GM23338 (cell line): Measurements from ENCODE around the gene KDM4B.

Experiments
- CREB1 ChIP-seq: fragments of 250-450 bp; sonication (Bioruptor Pico); IDR thresholded peaks from 2 replicates; pipeline ENCODE4 v1.5.0; 2020; ENCODE audit warnings: low read depth, mild to moderate bottlenecking, moderate library complexity
- EZH2 ChIP-seq: fragments of 200-600 bp; sonication (generic); IDR thresholded peaks from one replicate; pipeline ENCODE4 v1.8.0; 2017; ENCODE audit warnings: antibody characterized with exemption, mild to moderate bottlenecking, low read depth; ENCODE audit not compliant: unreplicated experiment
- EZH2phosphoT487 ChIP-seq: fragments of 200-600 bp; sonication (generic); IDR thresholded peaks from one replicate; pipeline ENCODE4 v1.8.1; 2018; ENCODE audit warnings: antibody characterized with exemption; ENCODE audit not compliant: unreplicated experiment
- JUNB ChIP-seq: IDR thresholded peaks from one replicate; pipeline ENCODE4 v1.6.1; 2016; ENCODE audit warnings: antibody characterized with exemption; ENCODE audit not compliant: unreplicated experiment
- NANOG ChIP-seq: IDR thresholded peaks from 2 replicates; pipeline ENCODE4 v1.6.1; 2016; ENCODE audit warnings: antibody characterized with exemption, borderline replicate concordance
- POLR2AphosphoS5 ChIP-seq: IDR thresholded peaks from 2 replicates; pipeline ENCODE4 v1.6.1; 2016; ENCODE audit warnings: antibody characterized with exemption, low read depth
- STAT1 ChIP-seq: IDR thresholded peaks from one replicate; pipeline ENCODE4 v1.6.1; 2016; ENCODE audit warnings: antibody characterized with exemption; ENCODE audit not compliant: unreplicated experiment
- ZNF114 ChIP-seq: fragments of 250-450 bp; sonication (Bioruptor Pico); IDR thresholded peaks from 2 replicates; pipeline ENCODE4 v1.5.0; 2020; ENCODE audit warnings: mild to moderate bottlenecking, moderate library complexity
- TF ChIP-seq, protein P1 (sequence below), 2 experiments: fragments of 200-600 bp in 1 of 2; sonication (generic) in 1 of 2; conservative IDR thresholded peaks; 2 replicates each; pipeline versions ENCODE4 v1.5.1 to v1.6.1; 2016 to 2017; ENCODE audit warnings: antibody characterized with exemption in 2 of 2, low read depth in 2 of 2, mild to moderate bottlenecking in 2 of 2, moderate library complexity in 1 of 2
- TF ChIP-seq, protein P2 (sequence below): IDR thresholded peaks from one replicate; pipeline ENCODE4 v1.6.1; 2018; ENCODE audit warnings: antibody characterized with exemption; ENCODE audit not compliant: unreplicated experiment

DNA sequence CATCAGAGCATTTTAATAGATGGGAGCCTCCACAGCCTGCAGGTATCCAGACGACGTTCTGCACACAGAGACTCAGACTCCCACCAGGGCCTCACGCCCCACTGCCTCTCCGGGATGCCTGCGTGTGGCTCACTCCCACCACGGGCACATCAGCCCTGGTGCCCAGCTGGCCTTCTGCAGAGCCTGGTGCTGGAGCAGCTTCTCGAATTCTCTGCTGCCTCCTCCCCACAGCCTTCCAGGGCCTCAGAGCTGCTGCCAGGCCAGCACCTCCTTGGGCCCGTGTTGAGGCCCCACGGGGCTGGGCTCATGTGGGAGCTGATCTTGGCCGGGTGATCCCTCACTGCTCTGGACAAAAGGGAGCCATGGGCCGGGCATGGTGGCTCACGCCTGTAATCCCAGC, 90.9 kb downstream of the KDM4B start:
- TF ChIP-seq, protein P1, sequence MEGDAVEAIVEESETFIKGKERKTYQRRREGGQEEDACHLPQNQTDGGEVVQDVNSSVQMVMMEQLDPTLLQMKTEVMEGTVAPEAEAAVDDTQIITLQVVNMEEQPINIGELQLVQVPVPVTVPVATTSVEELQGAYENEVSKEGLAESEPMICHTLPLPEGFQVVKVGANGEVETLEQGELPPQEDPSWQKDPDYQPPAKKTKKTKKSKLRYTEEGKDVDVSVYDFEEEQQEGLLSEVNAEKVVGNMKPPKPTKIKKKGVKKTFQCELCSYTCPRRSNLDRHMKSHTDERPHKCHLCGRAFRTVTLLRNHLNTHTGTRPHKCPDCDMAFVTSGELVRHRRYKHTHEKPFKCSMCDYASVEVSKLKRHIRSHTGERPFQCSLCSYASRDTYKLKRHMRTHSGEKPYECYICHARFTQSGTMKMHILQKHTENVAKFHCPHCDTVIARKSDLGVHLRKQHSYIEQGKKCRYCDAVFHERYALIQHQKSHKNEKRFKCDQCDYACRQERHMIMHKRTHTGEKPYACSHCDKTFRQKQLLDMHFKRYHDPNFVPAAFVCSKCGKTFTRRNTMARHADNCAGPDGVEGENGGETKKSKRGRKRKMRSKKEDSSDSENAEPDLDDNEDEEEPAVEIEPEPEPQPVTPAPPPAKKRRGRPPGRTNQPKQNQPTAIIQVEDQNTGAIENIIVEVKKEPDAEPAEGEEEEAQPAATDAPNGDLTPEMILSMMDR (conservative IDR thresholded peaks at IDR 0.05; ENCODE audit: low read depth in 2 of 2), result no peak
- no peak for TF ChIP-seq POLR2AphosphoS5
- TF ChIP-seq, protein P2, sequence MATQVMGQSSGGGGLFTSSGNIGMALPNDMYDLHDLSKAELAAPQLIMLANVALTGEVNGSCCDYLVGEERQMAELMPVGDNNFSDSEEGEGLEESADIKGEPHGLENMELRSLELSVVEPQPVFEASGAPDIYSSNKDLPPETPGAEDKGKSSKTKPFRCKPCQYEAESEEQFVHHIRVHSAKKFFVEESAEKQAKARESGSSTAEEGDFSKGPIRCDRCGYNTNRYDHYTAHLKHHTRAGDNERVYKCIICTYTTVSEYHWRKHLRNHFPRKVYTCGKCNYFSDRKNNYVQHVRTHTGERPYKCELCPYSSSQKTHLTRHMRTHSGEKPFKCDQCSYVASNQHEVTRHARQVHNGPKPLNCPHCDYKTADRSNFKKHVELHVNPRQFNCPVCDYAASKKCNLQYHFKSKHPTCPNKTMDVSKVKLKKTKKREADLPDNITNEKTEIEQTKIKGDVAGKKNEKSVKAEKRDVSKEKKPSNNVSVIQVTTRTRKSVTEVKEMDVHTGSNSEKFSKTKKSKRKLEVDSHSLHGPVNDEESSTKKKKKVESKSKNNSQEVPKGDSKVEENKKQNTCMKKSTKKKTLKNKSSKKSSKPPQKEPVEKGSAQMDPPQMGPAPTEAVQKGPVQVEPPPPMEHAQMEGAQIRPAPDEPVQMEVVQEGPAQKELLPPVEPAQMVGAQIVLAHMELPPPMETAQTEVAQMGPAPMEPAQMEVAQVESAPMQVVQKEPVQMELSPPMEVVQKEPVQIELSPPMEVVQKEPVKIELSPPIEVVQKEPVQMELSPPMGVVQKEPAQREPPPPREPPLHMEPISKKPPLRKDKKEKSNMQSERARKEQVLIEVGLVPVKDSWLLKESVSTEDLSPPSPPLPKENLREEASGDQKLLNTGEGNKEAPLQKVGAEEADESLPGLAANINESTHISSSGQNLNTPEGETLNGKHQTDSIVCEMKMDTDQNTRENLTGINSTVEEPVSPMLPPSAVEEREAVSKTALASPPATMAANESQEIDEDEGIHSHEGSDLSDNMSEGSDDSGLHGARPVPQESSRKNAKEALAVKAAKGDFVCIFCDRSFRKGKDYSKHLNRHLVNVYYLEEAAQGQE, result no peak
- no peak for TF ChIP-seq STAT1
- no peak for TF ChIP-seq CREB1
- no peak for TF ChIP-seq EZH2phosphoT487
- no peak for TF ChIP-seq EZH2
- no peak for TF ChIP-seq JUNB
- no peak for TF ChIP-seq ZNF114 (CRISPR knock-in tag)
- TF ChIP-seq NANOG, result no peak
